HG02610 (cell line): ENCODE results near the gene RNF10.
"Not testable (repeated sequence)": the region's sequence is repeated elsewhere in the genome, so short reads cannot be mapped to it uniquely, and the experiment has no call there.

Experiments used
- ATAC-seq: cut with Tn5 transposase; IDR thresholded peaks from one replicate; pipeline ENCODE4 v1.9.1; 2021; ENCODE audit warnings: mild to moderate bottlenecking, moderate library complexity; ENCODE audit not compliant: unreplicated experiment

RNF10 gene

DNA sequence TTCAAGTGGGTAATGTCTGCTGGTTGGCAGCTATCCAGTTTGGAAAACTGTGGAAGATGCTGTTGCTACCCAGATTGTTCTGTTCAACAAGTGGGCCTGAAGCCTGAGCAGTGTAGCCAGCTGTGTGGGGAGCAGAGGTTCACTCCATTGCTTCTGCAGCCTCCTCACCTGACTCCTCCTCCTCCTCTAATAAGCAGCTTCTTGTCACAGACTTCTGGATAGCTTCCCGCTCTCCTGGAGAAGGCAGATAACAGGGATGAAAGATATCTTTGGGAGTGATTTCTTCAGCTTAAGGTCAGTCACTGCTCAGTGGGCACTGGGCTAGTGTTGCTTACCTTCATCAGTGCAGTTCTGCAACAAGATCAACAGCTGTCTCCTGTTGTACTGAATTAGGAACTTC is 45.0 kb downstream of the RNF10 start:
- ATAC-seq = no peak

DNA sequence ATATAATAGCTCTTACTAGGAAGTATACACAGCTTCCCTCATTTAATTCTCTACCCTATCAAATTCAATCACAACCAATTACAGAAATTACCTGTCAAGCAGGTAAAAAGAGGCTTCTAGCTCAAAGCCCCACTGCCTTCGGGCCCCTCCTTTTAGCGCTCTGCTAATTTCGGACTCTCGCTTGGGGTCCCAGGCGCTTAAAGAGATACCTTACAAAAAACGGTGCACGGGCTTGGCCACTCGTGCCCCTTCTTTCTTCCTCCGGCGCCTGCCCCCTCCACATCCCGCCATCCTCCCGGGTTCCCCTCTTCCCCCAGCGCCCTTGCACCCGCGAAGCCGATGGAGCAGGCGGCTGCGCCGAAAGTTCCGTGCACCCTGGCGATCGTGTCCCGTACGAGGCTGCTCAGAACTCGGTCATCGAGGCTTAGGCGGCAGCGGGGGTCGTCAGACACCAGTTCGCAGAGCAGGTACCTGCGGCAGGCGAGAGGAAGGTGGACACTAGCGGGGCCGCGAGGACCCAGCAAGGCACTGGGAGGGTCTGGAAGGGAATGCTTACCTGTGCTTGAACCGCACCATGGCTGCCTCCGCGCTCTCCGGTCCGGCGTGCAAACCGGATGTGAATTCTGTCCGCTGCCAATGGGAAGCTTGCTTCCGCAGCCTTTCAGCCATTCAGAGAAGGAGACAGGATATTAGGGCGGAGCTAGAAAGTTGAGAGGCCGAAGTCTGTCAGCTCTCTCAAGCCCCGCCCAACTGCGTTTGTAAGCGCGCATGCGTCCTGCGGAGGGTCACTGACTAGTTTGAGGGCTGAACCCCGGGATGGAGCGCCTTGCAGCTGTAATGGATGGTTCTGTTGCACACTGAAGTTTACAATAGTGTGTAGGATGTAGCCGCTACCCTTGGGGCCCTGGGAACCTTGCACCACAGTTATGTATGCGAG is 46.9 kb downstream of the RNF10 start, which contains the start of gene POP5:
Gene POP5 (minus strand): TSS at position 616 of the 937 bp plus-strand sequence. CDS start 40 bp downstream, at position 576.
- ATAC-seq = peak; percentile 93

DNA sequence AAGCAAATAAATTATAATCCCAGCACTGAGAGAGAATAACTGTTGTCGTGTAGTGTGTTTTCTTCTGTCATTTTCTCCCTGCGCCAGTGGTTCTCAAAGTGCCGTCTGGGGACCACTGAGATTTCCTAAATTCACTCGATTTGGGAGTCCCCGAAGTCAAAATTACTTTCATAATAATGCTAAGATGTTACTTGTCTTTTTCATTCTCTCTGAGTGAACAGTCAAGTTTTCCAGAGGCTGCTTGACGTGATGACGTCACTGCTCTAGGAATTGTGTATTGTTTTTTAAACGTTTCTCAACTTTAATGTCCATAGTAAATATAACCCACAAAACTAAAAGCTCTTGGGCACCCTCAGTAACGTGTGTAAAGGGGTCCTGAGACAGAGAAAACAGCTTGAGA is 47.8 kb downstream of the RNF10 start:
- ATAC-seq = no peak

DNA sequence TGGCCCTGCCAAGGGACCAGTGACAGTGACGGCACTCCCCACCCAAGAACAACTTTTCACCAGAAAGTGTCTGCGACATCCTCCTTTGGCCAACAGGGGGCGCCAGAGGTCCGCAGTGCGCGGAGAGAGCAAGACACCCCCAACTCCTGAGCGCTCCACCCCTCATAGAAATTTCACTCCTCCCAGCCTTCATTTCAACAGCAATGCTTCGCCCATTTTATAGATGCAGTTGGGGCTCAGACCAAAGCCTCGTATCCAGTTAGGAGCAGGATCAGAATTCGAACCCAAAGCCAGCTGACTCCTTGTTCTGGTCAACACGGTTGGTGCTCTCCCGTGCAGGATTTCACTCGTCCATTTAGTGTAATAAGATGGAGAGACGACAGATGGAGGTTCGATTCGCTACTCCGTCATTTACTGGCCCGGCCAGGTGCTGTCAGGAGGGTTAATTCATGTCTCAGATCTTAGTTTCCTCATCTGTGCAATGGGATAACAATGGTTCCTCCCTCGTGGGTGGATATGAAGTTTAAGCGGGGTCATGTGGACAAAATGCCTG is 49.4 kb downstream of the RNF10 start:
- no peak for ATAC-seq

DNA sequence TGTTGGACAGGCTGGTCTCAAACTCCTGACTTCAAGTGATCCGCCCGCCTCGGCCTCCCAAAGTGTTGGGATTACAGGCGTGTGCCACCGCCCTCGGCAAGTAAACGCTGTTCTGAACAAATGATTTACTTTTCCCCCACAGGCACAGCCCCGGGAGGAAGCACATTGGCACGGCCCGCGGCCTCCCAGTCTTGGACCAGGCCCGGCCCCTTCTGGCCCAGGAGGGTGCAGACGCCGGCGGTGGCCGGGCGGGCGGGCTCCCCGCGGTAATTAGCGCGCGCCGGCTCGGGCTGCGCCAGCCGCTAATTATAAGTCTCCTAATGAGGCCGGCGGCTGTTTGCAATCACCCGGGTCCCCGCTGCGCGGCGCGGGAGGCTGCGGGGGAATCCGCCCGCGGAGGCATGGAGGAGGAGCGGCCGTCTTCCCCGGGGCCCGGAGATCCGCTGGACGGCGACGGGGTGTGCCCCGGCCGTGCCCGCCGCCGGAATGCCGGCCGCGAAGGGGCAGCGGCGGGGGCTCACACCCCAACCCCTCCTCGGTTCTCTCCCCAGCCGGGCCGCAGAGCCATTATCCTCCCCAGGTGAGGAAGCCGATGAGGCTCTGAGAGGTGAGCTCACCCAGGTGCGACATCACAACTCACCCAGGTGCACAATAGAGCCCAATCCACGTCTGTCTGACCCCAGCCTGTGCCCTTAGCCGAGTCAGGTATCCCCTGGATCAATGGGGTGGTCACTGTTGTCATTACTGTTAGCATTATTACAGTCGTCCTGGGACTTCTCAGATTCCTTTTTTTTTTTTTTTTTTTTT is 50.4 kb downstream of the RNF10 start:
- no peak for ATAC-seq

DNA sequence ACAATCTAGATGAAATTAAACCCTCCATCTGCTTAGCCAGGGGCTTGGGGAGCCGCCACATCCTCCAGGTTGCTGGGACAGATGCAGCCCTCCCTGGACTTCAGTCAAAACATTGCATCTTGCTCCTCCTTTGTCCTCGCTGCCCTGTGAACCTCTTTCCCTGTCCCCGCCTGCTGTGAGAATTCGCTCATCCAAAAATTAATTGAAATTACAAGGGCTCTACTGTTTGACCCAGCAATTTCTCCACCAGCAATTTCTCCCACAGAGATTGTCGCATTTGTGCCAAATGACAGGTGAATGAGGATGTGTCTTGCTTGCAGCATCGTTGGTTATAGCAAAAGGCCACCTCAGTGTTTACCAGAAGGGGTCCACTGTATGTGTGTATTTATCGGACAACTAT is 52.0 kb downstream of the RNF10 start:
- no peak for ATAC-seq

DNA sequence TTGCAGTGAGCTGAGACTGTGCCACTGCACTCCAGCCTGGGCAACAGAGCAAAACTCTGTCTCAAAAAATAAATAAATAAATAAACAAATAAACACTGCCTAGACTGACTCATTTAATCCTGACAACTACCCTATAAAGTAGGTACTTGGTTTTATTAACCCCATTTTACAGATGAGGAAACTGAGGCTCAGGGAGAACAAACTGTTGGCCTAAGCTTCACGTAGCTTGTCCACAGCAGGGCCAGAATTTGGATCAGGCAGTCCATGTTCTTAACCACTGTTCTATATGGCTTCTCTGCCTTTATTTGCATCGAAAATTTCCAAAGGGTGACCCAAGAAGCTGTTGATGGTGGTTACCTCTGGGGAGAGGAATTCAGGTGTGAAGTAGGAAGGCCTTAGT is 52.7 kb downstream of the RNF10 start:
- no peak for ATAC-seq

DNA sequence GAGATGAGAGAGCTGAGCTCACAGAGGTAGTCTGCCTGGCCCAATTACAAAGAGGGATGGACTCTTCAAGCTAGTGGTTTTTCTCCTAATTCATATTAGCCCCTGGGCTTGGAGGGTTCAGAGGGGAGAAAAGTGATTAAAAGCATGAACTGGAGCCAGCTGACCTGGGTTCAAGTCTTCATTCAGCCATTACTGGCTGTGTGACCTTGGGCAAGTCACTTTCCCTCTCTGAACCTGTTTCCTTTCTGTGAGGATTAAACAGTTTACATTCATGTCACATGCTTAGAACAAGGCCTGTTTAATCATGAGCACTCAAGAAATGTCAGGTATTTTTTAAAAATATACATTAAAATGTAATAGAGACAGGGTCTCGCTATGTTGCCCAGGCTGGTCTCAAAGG is 54.2 kb downstream of the RNF10 start:
- no peak for ATAC-seq

DNA sequence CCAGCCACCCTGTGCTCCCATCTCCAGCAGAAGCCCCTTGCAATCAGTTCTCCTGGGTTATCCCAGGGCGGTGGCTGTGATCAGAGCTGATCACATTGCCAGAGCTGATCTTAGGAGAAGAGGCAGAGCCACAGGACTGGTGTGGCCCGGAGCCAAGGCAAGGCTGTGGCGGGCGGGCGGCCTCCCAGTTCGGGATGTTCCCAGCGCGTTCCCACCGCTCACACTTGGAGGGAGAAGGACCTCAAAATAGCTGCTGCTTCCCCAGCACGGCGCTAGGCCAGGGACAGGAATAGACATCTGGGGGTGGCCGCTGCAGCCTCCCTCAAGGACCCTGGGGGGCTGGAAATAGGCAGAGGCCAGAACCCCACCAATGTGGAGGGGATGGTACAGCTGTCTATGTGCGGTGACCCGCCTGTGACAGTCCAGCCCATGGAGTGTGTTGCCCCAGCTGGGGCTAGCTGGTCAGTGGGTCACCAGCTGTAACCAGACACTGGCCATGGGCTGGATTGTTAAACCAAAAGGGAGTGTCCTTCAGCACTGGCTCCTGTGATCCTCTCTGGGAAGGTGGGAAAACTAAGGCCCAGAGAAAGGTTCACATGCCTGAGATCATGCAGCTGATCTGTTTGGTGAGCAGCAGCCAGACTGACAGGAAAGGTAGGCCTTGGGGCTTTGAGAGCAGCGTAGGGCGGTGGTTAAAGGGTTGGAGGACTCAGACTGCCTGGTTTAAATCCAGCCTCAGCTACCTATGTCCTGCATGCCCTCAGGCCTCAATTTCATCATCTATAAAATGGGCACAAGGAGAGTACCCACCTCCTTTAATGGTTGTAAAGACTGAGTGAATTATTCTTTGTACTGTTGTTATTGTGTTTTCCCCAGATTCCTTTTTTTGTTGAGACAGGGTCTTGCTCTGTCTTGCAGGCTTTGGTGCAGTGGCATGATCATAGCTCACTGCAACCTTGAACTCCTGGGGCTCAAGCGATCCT is 55.1 kb downstream of the RNF10 start:
- ATAC-seq = no peak

DNA sequence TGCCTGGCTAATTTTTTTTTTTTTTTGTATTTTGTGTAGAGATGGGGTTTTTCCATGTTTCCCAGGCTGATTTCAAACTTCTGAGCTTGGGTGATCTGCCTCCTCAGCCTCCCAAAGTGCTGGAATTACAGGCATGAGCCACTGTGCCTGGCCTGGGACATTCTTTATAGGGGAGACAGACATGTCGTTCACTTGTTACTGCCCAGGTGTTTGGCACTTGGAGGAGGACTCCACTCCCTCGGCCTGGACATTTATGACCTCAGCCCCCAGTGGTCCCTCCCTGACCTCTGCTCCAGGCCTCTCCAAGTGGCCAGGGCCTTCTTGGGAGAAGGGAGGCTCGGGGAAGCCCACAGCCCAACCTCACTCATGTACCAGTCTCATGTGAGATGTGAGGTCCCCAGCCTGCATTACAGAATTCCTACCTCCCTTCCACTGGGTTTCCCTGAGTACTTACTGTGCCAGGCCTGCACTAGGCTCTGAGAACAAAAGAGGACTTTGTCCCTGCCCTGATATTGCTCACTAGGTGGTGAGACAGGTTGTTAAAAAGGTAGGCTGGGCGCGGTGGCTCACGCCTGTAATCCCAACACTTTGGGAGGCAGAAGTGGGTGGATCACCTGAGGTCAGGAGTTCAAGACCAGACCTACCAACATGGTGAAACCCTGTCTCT is 56.7 kb downstream of the RNF10 start:
- ATAC-seq = no peak

DNA sequence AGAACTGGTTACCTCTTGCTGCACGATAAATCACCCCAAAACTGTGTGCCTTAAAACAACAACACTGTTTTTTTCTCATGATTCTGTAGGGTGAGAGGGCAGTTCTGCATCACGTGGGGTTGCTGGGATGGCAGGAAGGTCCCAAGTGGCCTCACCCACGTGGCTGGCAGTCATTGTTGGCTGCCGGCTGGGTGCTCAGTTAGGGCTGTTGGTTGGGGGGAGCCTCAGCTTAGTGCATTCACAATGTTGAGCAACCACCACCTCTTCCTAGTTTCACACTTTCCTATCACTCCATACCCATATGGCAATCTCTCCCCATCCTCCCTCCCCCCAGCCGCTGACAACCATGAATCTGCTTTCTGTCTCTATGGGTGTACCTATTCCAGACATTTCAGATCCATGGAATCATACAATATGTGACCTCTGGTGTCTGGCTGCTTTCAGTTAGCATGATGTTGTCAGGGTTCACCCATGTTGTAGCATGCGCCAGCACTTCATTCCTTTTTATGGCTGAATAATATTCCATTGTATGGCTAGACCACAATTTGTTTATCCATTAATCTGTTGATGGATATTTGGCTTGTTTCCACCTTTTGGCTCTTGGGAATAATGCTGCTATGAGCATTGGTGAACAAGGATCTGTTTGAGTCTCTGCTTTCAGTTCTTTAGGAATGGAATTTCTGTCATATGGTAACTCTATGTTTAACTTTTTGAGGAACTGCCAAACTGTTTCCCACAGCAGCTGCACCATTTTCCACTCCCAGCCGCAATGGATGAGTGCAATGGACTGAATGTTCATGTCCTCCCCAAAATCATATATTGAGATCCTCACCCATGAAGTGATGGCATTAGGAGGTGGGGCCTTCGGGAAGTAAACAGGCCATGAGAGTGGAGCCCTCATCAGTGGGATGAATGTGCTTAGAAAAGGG is 58.2 kb downstream of the RNF10 start:
- ATAC-seq = no peak

DNA sequence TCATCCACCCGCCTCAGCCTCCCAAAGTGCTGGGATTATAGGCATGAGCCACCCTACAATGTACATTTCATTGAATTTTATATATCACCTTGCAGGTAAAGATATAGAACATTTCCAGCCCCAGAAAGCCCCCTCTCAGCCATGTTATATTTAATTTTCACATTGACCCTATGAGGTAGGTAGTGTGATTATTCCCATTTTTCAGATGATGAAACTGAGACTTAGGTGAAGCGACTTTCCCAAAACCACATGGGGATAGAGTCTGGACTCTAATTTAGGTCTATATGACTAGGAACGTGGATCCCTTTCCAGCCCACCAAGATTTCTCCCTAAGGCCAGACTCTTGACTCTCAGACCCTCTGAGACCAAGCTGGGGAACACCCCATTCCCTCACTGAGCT is 62.7 kb downstream of the RNF10 start:
- no peak for ATAC-seq

DNA sequence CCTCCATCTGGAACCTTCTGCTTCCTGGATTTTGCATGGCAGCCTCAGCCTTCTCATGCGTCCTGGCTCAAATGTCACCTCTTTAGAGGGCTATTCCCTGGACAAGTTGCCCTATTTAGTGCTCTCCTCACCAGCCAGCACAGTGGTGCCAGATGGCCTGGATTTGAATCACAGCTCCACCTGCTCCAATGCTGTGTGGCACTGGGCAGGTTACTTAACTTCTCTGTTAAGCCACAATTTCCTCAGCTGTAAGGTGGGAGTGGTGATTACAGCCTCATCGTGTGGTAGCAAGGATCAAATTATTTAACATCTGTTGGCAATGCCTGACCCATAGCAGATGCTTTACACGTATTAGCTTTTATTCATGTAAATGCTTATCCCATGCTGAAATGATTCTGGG is 63.7 kb downstream of the RNF10 start:
- no peak for ATAC-seq

DNA sequence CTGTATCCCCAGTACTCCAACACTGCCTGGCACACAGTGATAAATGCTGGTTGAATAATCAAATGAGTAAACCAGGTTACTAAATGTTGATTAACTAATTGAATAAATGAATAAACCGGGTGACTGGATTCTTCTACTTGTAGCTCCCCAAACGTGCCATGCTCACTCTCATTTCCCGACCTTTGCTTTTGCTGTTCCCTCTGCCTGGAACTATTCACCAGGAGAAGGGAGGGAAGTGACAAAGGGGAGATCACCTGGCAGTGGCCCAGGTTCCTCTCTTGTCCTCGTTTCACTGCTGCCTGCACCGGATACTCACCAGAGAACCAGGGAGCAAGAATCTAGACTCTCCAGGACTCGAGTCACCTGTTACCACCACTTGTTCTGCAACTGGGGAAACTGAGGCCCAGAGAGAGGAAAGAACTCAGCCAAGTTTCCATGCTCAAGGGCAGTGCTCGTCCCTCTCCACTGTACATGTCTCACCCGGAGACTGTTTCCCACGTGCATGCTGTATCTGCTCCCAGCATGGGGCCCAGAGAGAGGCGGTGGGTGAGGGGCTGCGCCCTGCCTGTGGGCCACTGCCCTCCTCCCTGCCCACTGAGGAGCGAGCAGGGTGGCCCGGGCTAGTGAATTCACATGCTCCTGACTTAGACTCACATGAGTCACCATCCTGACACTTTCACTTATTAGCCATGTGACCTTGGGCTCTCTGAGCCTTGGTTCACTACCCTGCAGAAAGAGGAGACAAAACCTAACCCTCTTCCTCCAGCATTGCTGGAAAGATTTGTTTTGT is 64.7 kb downstream of the RNF10 start:
- no peak for ATAC-seq

DNA sequence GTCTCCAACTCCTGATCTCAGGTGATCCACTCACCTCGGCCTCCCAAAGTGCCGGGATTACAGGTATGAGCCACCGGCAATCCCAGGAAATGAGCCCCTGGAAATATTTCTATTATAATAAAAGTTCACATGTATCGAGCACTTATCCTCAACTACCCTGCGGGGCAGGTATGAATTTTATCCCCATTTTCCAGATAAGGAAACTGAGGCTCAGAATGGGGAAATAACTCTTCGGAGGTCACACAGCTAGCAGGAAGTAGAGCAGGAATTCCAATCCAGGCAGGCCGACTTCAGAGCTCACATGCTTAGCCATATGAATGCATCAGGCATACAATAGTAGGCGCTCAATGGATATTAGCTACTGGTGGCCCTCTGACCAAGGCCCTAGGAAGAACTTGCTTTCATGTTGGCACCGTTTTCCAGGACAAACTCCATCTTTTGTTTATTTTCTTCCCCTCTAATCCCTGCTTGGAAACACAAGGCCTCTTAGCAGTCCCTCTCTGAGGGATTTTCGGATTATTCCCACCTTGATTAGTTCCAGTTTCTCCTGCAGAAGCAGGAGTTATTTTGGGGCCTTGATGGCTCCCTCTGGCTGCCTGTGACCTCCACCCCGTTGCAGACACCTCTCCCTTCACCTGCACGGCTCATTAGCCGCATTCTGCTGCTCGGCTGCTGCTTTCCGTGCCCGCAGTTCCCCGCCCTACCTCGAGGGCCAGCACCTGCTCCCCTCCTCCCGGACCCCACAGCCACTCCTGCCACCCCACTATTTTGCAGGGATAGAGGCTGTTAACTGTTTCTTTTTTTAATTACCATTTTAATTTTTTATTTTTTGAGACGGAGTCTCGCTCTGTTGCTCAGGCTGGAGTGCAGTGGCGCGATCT is 65.8 kb downstream of the RNF10 start:
- ATAC-seq = no peak

DNA sequence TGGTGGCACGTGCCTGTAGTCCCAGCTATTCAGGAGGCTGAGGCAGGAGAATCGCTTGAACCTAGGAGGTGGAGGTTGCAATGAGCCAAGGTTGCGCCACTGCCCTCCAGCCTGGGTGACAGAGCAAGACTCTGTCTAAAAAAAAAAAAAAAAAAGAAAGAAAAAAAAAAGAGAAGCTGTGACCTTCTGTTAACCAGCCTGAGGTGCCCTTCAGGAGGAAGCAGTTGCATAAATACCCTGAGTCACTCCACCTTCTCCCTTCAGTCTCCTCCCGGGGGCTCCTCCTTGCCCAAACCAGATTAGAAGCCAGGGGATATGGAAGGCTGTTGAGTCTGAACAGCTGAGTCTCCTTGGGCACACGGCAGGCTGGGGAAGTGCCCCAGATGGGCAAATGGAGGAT is 68.3 kb downstream of the RNF10 start:
- ATAC-seq = not testable (repeated sequence)

DNA sequence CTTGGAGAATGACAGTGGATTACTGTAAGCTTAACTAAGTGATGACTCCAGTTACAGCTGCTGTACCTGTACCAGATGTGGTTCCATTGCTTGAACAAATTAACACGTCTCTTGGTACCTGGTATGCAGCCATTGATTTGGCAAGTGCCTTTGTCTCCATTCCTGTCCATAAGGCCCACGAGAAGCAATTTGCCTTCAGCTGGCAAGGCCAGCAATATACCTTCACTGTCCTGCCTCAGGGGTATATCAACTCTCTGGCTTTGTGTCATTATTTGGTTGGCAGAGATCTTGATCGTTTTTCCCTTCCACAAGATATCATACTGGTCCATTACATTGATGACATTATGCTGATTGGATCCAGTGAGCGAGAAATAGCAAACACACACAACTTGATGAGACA is 76.4 kb downstream of the RNF10 start:
- ATAC-seq = no peak
